A549 (cell line): ENCODE data around the gene ARVCF.

Source experiments
- BCL3 ChIP-seq: fragments of >200 bp; sonication (Bioruptor Twin); formaldehyde crosslinking; IDR thresholded peaks from 3 replicates; pipeline ENCODE4 v1.6.1; 2016
- CTCF ChIP-seq: fragments of >200 bp; sonication (Bioruptor Twin); formaldehyde crosslinking; IDR thresholded peaks from 3 replicates; pipeline ENCODE4 v1.5.1; 2016
- EP300 ChIP-seq, 2 experiments: fragments of >200 bp; sonication (Bioruptor Twin); formaldehyde crosslinking; IDR thresholded peaks; 2 replicates in 1 of 2; 3 replicates in 1 of 2; pipeline ENCODE4 v1.6.1; 2016 to 2017
- ESRRA ChIP-seq: fragments of 150-350 bp; IDR thresholded peaks from 2 replicates; pipeline ENCODE4 v1.6.1; 2014; ENCODE audit warnings: mild to moderate bottlenecking, low read length, borderline replicate concordance
- HMGXB4 ChIP-seq: fragments of 250-450 bp; sonication (Bioruptor Pico); IDR thresholded peaks from 2 replicates; pipeline ENCODE4 v1.5.0; 2021; ENCODE audit warnings: mild to moderate bottlenecking, moderate library complexity, borderline replicate concordance
- MAFK ChIP-seq: fragments of 450-650 bp; IDR thresholded peaks from 2 replicates; pipeline ENCODE4 v1.6.1; 2014; ENCODE audit not compliant: partially characterized antibody
- PHF8 ChIP-seq: fragments of 200-600 bp; sonication (generic); IDR thresholded peaks from 2 replicates; pipeline ENCODE4 v1.6.1; 2016; ENCODE audit warnings: low read depth, mild to moderate bottlenecking, antibody characterized with exemption, moderate library complexity, borderline replicate concordance
- POLR2A ChIP-seq: IDR thresholded peaks from 2 replicates; pipeline ENCODE4 v1.6.1; 2012; ENCODE audit warnings: mild to moderate bottlenecking, low read length
- RAD21 ChIP-seq, 2 experiments: fragments of >200 bp in 1 of 2; sonication (Bioruptor Twin) in 1 of 2; formaldehyde crosslinking in 1 of 2; IDR thresholded peaks in 1 of 2; conservative IDR thresholded peaks in 1 of 2; 2 replicates in 1 of 2; 3 replicates in 1 of 2; pipeline ENCODE4 v1.6.1; 2012 to 2018; ENCODE audit warnings: inconsistent platforms in 1 of 2
- REST ChIP-seq: fragments of 200-600 bp; sonication (generic); IDR thresholded peaks from 2 replicates; pipeline ENCODE4 v1.6.1; 2016; ENCODE audit warnings: antibody characterized with exemption, mild to moderate bottlenecking, moderate library complexity
- TFCP2L1 ChIP-seq: fragments of 250-450 bp; sonication (Bioruptor Pico); IDR thresholded peaks from 2 replicates; pipeline ENCODE4 v1.5.0; 2021; ENCODE audit warnings: mild to moderate bottlenecking
- USF2 ChIP-seq: fragments of 450-650 bp; IDR thresholded peaks from 2 replicates; pipeline ENCODE4 v1.6.1; 2014; ENCODE audit warnings: antibody characterized with exemption
- ZFP36 ChIP-seq: fragments of 450-650 bp; IDR thresholded peaks from 2 replicates; pipeline ENCODE4 v1.6.1; 2014; ENCODE audit warnings: borderline replicate concordance; ENCODE audit not compliant: partially characterized antibody

GRCh38 chr22:19943082-19944026, 73.3 kb downstream of the ARVCF start:
- no peak for TF ChIP-seq MAFK
- TF ChIP-seq HMGXB4 (CRISPR knock-in tag) = no peak
- no peak for TF ChIP-seq ZFP36
- TF ChIP-seq POLR2A = no peak
- TF ChIP-seq USF2 = no peak
- no peak for TF ChIP-seq CTCF
- no peak for TF ChIP-seq REST
- no peak for TF ChIP-seq BCL3
- no peak for TF ChIP-seq ESRRA
- TF ChIP-seq TFCP2L1 (CRISPR knock-in tag) = no peak
- no peak for TF ChIP-seq EP300 (IDR thresholded peaks at IDR 0.05)
- no peak for TF ChIP-seq RAD21 (conservative IDR thresholded peaks at IDR 0.05 in 1 of 2, IDR thresholded peaks at IDR 0.05 in 1 of 2)
- TF ChIP-seq PHF8 = no peak
